ENCODE measurements around the gene TGFBR2. TPM values are rescaled to one million over a fixed set of nuclear protein-coding genes. Genes with fewer than 3 reads are reported as not detected.

TGFBR2 gene
- total and polyA plus RNA-seq, 2 experiments from 2014 or later, result 4.7 to 13.0 TPM

GRCh38 chr3:30604093-30604492 is 2.3 kb upstream of the TGFBR2 start:
- Histone ChIP-seq H3K36me3 (ENCODE audit: insufficient read depth) (no peaks in the 10 kb centered on the region), H3K4me3 (no peak overlapping the region), H3K27ac (ENCODE audit: low read depth) (no peak overlapping the region), H2AFZ (no peak overlapping the region), H4K20me1 (replicated peaks; ENCODE audit: insufficient read depth) (no peaks in the 10 kb centered on the region), H3K79me2 (replicated peaks; ENCODE audit: insufficient read depth) (peaks cover 19% of the 10 kb centered on the region), H3K9me2 (ENCODE audit: insufficient read depth) (0 out of 2 replicates have a peak, but pooled peaks cover 6% of the 10 kb centered on the region), H3K27me3 (ENCODE audit: insufficient read depth) (no peaks in the 10 kb centered on the region; the same call in 1 of the 2 replicates), H3K4me2 (no peak overlapping the region), H3F3A (replicated peaks; ENCODE audit: low read depth) (no peaks in the 10 kb centered on the region), H3K4me1 (ENCODE audit: insufficient read depth) (peaks cover 25% of the 10 kb centered on the region)
- Mint-ChIP-seq H3K27ac (no peak overlapping the region), H3K4me1 (peaks cover 26% of the 10 kb centered on the region), H3K27me3 (ENCODE audit: insufficient read depth, low read depth, poor library complexity) (peaks cover 15% of the 10 kb centered on the region), H3K9me3 (no peaks in the 10 kb centered on the region), H3K4me3 (no peak overlapping the region), H3K36me3 (ENCODE audit: low read depth) (no peaks in the 10 kb centered on the region)
- DNase-seq (ENCODE audit: low spot score) (no peak), ATAC-seq (no peak)
- TF ChIP-seq, protein P1, sequence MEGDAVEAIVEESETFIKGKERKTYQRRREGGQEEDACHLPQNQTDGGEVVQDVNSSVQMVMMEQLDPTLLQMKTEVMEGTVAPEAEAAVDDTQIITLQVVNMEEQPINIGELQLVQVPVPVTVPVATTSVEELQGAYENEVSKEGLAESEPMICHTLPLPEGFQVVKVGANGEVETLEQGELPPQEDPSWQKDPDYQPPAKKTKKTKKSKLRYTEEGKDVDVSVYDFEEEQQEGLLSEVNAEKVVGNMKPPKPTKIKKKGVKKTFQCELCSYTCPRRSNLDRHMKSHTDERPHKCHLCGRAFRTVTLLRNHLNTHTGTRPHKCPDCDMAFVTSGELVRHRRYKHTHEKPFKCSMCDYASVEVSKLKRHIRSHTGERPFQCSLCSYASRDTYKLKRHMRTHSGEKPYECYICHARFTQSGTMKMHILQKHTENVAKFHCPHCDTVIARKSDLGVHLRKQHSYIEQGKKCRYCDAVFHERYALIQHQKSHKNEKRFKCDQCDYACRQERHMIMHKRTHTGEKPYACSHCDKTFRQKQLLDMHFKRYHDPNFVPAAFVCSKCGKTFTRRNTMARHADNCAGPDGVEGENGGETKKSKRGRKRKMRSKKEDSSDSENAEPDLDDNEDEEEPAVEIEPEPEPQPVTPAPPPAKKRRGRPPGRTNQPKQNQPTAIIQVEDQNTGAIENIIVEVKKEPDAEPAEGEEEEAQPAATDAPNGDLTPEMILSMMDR (conservative IDR thresholded peaks at IDR 0.05; ENCODE audit: low read depth in 2 of 2), result no peak
- TF ChIP-seq NANOG (IDR thresholded peaks at IDR 0.05; ENCODE audit: borderline replicate concordance), result no peak
- TF ChIP-seq JUNB (IDR thresholded peaks at IDR 0.05; ENCODE audit: unreplicated experiment), result no peak
- TF ChIP-seq POLR2AphosphoS5 (IDR thresholded peaks at IDR 0.05; ENCODE audit: low read depth), result no peak
- TF ChIP-seq ZNF114 (CRISPR knock-in tag; IDR thresholded peaks at IDR 0.05), result no peak
- TF ChIP-seq EZH2 (IDR thresholded peaks at IDR 0.05; ENCODE audit: low read depth, unreplicated experiment), result no peak
- TF ChIP-seq STAT1 (IDR thresholded peaks at IDR 0.05; ENCODE audit: unreplicated experiment), result no peak

DNA sequence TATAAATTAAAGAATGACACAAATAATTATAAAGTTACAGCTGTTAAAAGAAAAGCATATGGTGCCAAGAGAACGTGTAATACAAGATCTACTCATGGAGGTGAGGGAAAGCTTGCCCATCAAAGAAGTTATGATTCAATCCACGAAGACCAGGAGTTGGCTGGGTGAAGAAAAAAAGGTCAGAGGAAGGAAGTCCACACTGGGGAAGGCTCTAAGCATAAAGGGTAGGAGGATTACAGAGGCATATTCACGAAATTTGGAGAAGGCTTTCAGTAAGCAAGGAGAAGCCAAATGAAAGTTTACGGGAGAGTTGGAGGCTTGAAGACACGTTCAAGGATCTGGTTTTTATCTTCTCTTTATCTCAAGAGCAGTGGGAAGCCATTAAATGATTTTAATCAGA is 1.8 kb upstream of the TGFBR2 start:
- Histone ChIP-seq H3K4me1 (ENCODE audit: insufficient read depth) (peaks cover 25% of the 10 kb centered on the region), H3K27ac (ENCODE audit: low read depth) (no peak overlapping the region), H2AFZ (peak overlapping the region; percentile 0; the same call in 1 of the 2 replicates), H3K9me2 (ENCODE audit: insufficient read depth) (0 out of 2 replicates have a peak, but pooled peaks cover 6% of the 10 kb centered on the region), H3K27me3 (ENCODE audit: insufficient read depth) (no peaks in the 10 kb centered on the region; the same call in 1 of the 2 replicates), H3K36me3 (ENCODE audit: insufficient read depth) (no peaks in the 10 kb centered on the region), H3F3A (replicated peaks; ENCODE audit: low read depth) (no peaks in the 10 kb centered on the region), H4K20me1 (replicated peaks; ENCODE audit: insufficient read depth) (no peaks in the 10 kb centered on the region), H3K4me3 (no peak overlapping the region), H3K4me2 (no peak overlapping the region), H3K79me2 (replicated peaks; ENCODE audit: insufficient read depth) (peaks cover 24% of the 10 kb centered on the region)
- no peak overlapping the region for H3K27ac Mint-ChIP-seq
- ATAC-seq (no peak), DNase-seq (ENCODE audit: low spot score) (no peak)
- H3K27me3 Mint-ChIP-seq (ENCODE audit: insufficient read depth, low read depth, poor library complexity), result peaks cover 15% of the 10 kb centered on the region
- H3K9me3 Mint-ChIP-seq, result no peaks in the 10 kb centered on the region
- H3K4me1 Mint-ChIP-seq, result peaks cover 28% of the 10 kb centered on the region
- no peak overlapping the region for H3K4me3 Mint-ChIP-seq
- no peaks in the 10 kb centered on the region for H3K36me3 Mint-ChIP-seq (ENCODE audit: low read depth)
- TF ChIP-seq, protein P2, sequence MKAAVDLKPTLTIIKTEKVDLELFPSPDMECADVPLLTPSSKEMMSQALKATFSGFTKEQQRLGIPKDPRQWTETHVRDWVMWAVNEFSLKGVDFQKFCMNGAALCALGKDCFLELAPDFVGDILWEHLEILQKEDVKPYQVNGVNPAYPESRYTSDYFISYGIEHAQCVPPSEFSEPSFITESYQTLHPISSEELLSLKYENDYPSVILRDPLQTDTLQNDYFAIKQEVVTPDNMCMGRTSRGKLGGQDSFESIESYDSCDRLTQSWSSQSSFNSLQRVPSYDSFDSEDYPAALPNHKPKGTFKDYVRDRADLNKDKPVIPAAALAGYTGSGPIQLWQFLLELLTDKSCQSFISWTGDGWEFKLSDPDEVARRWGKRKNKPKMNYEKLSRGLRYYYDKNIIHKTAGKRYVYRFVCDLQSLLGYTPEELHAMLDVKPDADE (IDR thresholded peaks at IDR 0.05), result no peak
- no peak for TF ChIP-seq JUNB (IDR thresholded peaks at IDR 0.05; ENCODE audit: unreplicated experiment)
- no peak for TF ChIP-seq CREB1 (CRISPR knock-in tag; IDR thresholded peaks at IDR 0.05; ENCODE audit: low read depth)
- TF ChIP-seq STAT1 (IDR thresholded peaks at IDR 0.05; ENCODE audit: unreplicated experiment), result no peak
- no peak for TF ChIP-seq EZH2phosphoT487 (IDR thresholded peaks at IDR 0.05; ENCODE audit: unreplicated experiment)
- TF ChIP-seq ZNF114 (CRISPR knock-in tag; IDR thresholded peaks at IDR 0.05), result no peak
- TF ChIP-seq, protein P1 (conservative IDR thresholded peaks at IDR 0.05; ENCODE audit: low read depth in 2 of 2), result no peak
- no peak for TF ChIP-seq REST (IDR thresholded peaks at IDR 0.05; ENCODE audit: unreplicated experiment)
- no peak for TF ChIP-seq EZH2 (IDR thresholded peaks at IDR 0.05; ENCODE audit: low read depth, unreplicated experiment)
- TF ChIP-seq ZNF331 (CRISPR knock-in tag; IDR thresholded peaks at IDR 0.05; ENCODE audit: low read depth), result no peak
- no peak for TF ChIP-seq NANOG (IDR thresholded peaks at IDR 0.05; ENCODE audit: borderline replicate concordance)

All from GM23338 (cell line).